ENCODE measurements around the gene PROSER3.
"Not testable (repeated sequence)": the region's sequence is repeated elsewhere in the genome, so short reads cannot be mapped to it uniquely, and the experiment has no call there.

Gene PROSER3

GRCh38 chr19:35722461-35722860, 35.5 kb upstream of the PROSER3 start:
- no peak for DNase-seq (ENCODE audit: low read depth, low spot score)

- no peak for DNase-seq (ENCODE audit: low read depth, low spot score)
These were observed 35.1 kb upstream of the PROSER3 start for GRCh38 chr19:35722897-35723296.

GRCh38 chr19:35723671-35724070, 34.3 kb upstream of the PROSER3 start:
- DNase-seq (ENCODE audit: low read depth, low spot score) = no peak

- not testable (repeated sequence) for DNase-seq (ENCODE audit: low read depth, low spot score)
These were observed 33.8 kb upstream of the PROSER3 start for GRCh38 chr19:35724132-35724531.

GRCh38 chr19:35724560-35724959, 33.4 kb upstream of the PROSER3 start:
- DNase-seq (ENCODE audit: low read depth, low spot score) = no peak

DNA sequence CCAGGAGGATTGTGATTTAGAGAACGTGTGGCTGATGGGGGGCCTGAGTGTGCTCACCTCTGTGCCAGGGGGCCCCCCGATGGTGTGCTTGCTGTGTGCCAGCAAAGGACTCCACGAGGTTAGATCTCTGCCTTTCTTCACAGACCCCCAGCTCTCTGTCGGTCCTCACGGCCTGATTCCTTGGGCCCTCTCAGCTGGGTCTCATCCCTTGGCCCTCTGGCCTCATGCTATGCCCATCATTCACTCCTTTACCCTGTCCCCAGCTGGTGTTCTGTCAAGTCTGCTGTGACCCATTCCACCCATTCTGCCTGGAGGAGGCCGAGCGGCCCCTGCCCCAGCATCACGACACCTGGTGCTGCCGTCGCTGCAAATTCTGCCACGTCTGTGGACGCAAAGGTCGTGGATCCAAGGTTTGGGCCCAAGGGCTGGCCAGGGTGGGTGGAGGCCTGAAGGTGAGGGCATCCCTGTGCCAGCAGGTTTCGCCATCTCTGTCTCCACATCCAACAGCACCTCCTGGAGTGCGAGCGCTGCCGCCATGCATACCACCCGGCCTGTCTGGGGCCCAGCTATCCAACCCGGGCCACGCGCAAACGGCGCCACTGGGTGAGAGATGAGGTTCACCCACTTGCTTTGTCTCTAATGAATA, 32.6 kb upstream of the PROSER3 start:
- no peak for DNase-seq (ENCODE audit: low read depth, low spot score)

DNA sequence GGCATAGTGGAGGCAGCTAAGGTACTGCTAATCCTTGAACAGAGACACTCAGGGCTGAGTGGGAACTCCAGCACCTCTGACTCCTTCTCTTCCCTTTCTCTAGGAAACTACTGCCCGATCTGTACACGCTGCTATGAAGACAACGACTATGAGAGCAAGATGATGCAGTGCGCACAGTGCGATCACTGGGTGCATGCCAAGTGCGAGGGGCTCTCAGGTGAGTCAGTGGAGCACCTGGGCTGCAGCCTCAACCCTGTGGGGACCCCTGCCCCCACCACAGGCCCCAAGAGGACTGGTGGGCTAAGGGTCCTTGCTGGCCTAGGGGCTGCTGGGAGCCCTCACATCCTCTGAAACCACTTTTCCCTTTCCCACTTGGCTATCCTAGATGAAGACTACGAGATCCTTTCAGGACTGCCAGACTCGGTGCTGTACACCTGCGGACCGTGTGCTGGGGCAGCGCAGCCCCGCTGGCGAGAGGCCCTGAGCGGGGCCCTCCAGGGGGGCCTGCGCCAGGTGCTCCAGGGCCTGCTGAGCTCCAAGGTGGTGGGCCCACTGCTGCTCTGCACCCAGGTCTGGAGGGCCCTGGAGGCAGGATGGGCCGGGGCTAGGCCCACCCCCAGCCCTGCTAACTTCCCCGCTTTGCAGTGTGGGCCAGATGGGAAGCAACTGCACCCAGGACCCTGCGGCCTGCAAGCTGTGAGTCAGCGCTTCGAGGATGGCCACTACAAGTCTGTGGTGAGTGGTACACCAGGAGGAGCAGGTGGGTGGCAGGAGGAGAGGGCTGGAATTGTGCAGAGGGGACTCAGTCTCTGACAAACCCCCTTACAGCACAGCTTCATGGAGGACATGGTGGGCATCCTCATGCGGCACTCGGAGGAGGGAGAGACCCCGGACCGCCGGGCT, 30.7 kb upstream of the PROSER3 start:
- DNase-seq (ENCODE audit: low read depth, low spot score) = no peak

DNA sequence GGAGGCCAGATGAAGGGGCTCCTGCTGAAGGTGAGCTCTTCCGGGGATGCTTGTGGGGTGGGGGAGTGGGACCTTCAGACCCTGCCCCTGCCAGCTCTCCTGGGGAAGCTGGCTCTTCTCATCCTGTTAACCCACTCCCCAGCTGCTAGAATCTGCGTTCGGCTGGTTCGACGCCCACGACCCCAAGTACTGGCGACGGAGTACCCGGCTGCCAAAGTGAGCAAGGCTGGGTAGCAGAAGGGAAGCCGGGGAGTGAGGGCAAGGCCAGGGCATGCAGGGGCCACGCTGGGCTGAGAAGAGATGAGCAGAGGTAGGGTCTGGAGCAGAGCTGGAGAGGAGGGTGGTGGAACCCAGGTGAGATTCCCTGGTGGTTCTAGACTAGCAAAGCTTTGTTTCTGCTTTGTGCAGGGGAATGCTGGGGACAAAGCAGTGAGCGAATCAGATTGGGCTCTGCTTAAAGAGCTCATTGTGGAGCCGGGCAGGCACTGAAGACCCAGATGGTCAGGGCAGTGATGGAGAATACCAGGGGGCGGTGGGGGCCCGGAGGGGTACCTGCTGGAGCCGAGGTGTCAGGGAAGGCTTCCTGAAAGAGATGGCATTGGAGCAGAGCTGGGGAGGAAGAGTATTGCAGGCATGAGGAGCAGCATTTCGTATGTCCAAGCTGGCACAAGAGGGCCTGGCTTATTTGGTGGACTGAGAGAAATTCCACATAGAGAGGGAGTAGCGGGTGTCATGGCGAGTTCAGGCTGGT, 29.8 kb upstream of the PROSER3 start:
- no peak for DNase-seq (ENCODE audit: low read depth, low spot score)

DNA sequence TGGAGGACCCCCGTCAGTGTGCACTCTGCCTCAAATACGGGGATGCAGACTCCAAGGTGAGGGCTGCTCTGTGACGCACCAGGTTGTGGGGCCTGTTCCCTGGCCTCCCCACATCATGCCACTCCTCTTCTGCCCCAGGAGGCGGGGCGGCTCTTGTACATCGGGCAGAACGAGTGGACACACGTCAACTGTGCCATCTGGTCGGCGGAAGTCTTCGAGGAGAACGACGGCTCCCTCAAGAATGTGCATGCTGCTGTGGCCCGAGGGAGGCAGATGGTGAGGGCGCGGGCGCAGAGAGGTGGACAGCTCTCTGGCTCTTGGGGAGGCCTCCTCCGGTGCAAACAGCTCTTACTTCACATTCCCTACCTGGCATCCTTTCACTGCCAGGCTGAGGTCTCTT, 29.0 kb upstream of the PROSER3 start:
- no peak for DNase-seq (ENCODE audit: low read depth, low spot score)

GRCh38 chr19:35729763-35730162, 28.2 kb upstream of the PROSER3 start:
- DNase-seq (ENCODE audit: low read depth, low spot score) = no peak

- DNase-seq (ENCODE audit: low read depth, low spot score) = no peak
These were observed 27.6 kb upstream of the PROSER3 start for GRCh38 chr19:35730326-35730725.

- no peak for DNase-seq (ENCODE audit: low read depth, low spot score)
These were observed 26.6 kb upstream of the PROSER3 start for GRCh38 chr19:35731353-35731752.

DNA sequence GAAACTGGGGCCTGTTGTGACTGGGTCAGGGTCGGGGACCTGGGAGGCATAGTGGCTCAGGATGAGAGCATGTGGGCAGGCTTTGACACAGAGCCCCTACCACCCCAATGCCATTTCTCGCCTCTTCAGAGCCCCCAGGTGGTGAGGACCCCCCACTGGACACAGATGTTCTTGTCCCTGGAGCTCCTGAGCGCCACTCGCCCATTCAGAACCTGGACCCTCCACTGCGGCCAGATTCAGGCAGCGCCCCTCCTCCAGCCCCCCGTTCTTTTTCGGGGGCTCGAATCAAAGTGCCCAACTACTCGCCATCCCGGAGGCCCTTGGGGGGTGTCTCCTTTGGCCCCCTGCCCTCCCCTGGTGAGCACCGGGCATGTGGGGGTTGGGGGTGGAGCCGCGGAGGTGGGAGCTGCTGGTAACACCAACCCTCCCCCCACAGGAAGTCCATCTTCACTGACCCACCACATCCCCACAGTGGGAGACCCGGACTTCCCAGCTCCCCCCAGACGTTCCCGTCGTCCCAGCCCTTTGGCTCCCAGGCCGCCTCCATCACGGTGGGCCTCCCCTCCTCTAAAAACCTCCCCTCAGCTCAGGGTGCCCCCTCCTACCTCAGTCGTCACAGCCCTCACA, 26.1 kb upstream of the PROSER3 start:
- DNase-seq (ENCODE audit: low read depth, low spot score) = no peak

GRCh38 chr19:35732540-35733179, 25.3 kb upstream of the PROSER3 start:
- no peak for DNase-seq (ENCODE audit: low read depth, low spot score)

DNA sequence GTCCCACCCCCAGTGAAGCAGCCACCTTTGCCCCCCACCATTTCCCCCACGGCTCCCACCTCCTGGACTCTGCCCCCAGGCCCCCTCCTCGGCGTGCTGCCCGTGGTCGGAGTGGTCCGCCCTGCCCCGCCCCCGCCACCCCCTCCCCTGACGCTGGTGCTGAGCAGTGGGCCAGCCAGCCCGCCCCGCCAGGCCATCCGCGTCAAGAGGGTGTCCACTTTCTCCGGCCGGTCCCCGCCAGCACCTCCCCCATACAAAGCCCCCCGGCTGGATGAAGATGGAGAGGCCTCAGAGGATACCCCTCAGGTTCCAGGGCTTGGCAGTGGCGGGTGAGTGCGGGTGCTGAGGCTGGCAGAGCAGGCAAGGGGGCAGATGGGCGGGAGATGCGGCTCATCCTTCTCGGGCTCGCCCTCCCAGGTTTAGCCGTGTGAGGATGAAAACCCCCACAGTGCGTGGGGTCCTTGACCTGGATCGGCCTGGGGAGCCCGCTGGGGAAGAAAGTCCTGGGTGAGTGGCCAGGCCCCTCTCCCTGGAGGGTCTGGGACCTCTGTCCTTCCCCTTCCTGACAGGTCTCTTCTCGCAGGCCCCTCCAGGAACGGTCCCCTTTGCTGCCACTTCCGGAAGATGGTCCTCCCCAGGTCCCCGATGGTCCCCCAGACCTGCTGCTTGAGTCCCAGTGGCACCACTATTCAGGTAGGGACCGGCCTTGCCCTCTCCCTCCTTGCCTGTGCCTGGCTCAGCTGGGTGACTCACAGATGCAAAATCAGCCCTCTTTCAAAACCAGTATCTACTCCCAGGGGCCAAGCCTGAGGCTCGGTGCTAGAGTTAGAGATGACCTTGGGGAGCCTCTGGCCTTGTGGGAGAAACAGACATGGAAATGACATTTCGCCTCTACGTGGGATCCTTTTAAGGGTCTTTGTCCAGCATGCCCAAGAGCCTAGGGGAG, 24.5 kb upstream of the PROSER3 start:
- DNase-seq (ENCODE audit: low read depth, low spot score) = no peak

DNA sequence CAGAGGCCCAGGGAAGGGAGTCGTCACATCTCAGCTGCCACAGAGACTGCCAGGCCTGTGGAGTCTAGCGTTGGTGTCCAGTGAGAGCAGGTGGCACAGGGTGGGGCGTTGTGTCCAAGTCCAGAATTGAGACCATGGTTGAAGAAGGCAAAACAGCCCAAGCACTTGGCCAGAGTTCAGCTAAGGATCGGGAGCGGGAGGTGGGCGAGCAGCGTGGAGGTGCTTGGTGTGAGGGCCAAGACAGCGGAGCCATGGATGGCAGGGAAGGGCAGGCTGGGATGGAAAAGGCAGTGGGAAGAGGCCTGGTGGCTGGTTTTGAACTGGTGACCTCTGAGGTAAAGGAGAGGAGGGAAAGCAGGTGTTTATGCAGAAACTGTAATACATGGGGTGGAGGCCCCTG, 23.7 kb upstream of the PROSER3 start:
- DNase-seq (ENCODE audit: low read depth, low spot score) = no peak

GRCh38 chr19:35734889-35735288, 23.1 kb upstream of the PROSER3 start:
- no peak for DNase-seq (ENCODE audit: low read depth, low spot score)

DNA sequence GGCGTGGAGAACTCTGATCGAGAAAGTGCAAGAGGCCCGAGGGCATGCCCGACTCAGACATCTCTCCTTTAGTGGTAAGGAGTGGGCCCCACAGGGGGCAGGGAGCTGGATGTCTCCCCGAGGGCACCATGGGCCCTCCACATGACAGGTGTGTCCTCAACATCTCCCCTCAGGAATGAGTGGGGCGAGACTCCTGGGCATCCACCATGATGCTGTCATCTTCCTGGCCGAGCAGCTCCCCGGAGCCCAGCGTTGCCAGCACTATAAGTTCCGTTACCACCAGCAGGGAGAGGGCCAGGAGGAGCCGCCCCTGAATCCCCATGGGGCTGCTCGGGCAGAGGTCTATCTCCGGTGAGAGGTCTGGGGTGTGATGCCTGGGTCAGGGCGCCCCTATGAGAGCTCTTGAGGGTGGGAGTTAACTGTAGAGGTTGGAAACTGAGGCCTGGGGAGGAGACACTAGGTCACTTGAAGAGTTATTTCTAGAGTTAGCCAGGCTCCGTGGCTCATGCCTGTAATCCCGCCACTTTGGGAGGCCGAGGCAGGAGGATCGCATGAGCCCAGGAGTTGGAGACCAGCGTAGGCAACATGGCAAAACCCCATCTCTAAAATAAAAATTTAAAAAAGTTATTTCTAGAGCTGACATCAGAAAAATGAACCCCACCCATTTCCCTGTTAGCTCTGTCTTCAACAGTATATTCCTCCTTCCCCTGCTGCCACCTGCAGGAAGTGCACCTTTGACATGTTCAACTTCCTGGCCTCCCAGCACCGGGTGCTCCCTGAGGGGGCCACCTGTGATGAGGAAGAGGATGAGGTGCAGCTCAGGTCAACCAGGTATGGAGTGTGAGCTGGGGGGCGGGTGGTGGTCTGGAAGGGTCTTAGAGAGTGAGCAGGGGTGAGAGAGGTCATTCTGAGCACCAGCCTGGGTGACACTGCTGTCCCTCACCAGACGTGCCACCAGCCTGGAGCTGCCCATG, 20.8 kb upstream of the PROSER3 start:
- no peak for DNase-seq (ENCODE audit: low read depth, low spot score)

Data from iPS DF 19.7 (cell line).